Activated CD8-positive, alpha-beta T cell treated with anti-CD3 and anti-CD28 coated beads for 36 hours (primary cell): Measurements from ENCODE around the gene CCL27. TPM values are rescaled to one million over a fixed set of nuclear protein-coding genes. Genes with fewer than 3 reads are reported as not detected.
A peak's percentile ranks its signal among the peaks of the same experiment; 100 is the strongest.

Source experiments
- ATAC-seq: fragments of 200-7000 bp; cut with Tn5 transposase; one replicate; pipeline ENCODE4 v1.10.0; 2021; ENCODE audit warnings: mild to moderate bottlenecking, moderate library complexity
- CTCF ChIA-PET: fragments of 350-600 bp; sonication (Branson Sonifier 250); formaldehyde crosslinking; loops from one replicate; lab custom pipeline; 2021; ENCODE audit warnings: antibody characterized with exemption; lab: Charles Lee
- POLR2A ChIA-PET: fragments of 350-600 bp; sonication (Branson Sonifier 250); formaldehyde crosslinking; loops from one replicate; lab custom pipeline; 2021; ENCODE audit warnings: antibody characterized with exemption; lab: Charles Lee
- DNase-seq: peaks from one replicate; pipeline ENCODE4 v3.0.0-alpha.2; 2020
- H3K27ac Mint-ChIP-seq: one replicate; pipeline ENCODE4 v1.8.0; 2021; ENCODE audit warnings: mild to moderate bottlenecking, mixed read lengths
- H3K27me3 Mint-ChIP-seq: one replicate; pipeline ENCODE4 v1.8.0; 2021; ENCODE audit warnings: mixed read lengths
- H3K36me3 Mint-ChIP-seq: one replicate; pipeline ENCODE4 v1.8.0; 2021; ENCODE audit warnings: low read depth, mixed read lengths
- H3K4me1 Mint-ChIP-seq: one replicate; pipeline ENCODE4 v1.8.0; 2021; ENCODE audit warnings: low read depth, mixed read lengths
- H3K4me3 Mint-ChIP-seq: one replicate; pipeline ENCODE4 v1.8.0; 2021; ENCODE audit warnings: mild to moderate bottlenecking, moderate library complexity, mixed read lengths
- H3K9me3 Mint-ChIP-seq: one replicate; pipeline ENCODE4 v1.8.0; 2021; ENCODE audit warnings: mixed read lengths
- intact Hi-C: fragments of 100-400 bp; cut with micrococcal nuclease; formaldehyde crosslinking; loops from one replicate; pipeline ENCODE4 v1.10.0; 2022
- total RNA-seq, 2 experiments: library from RNA; stranded (reverse); gene quantifications; one replicate each; pipeline ENCODE4 v1.2.3, GENCODE V29; 2021
- TF ChIP-seq, protein P1 (sequence below): fragments of 200-600 bp; IDR thresholded peaks from one replicate; pipeline ENCODE4 v1.8.0; 2022; ENCODE audit warnings: antibody characterized with exemption, mild to moderate bottlenecking

CCL27 gene
- total RNA-seq, 2 experiments from 2014 or later: 0.43 TPM; not detected in 1

DNA sequence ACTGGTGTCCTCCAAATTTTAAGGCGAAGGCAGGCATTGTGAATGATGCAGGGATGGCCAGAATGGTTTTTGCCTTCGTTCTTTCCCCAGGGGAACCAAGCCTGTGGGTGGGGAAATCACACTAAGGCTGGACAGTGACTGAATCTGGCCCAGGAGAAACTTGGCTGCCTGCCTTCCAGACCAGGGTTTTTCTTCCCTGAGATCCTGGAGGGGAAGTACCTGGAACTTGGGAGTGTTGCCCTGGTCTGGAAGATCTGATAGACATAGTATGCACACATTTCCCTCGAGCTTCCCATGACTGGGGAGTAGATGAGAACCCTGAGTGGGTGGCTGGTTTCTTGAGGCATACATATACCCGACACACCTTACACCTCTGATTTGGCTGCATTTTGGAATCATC lies 11.1 kb downstream of the CCL27 start:
- ChIA-PET POLR2A (interaction anchor here (1.4 to 2.3 kb wide), 2 partner anchors 9 to 13 kb away, joined by 3 to 8 read pairs; partner anchors contain the start of gene SIGMAR1), CTCF (interaction anchor here (0.7 to 10.0 kb wide), 2 partner anchors 16 to 51 kb away, joined by 3 to 133 read pairs; partner anchors contain the start of gene SIGMAR1)

DNA sequence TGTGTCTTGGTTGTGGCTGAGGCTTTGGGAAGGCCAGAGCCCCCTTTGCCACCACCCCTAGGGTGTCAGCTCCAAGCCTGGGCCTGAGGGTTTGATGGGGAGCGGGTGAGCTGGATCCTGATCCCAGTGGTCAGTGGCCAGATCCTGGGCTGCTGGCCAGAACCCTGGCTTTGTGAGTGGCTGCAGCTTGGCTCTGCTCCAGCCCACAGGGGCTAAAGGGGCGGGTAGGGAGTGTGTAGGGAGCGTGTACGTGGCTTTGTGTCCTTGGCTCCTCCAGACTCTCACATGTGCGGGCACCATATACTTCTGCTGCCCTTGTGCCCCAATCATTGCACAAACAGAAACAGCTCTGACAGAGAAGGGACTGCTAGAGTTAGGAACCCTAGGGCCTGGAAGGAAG lies 11.6 kb downstream of the CCL27 start:
- Mint-ChIP-seq H3K36me3 (peaks cover 28% of the 10 kb centered on the region), H3K4me3 (no peak overlapping the region), H3K27me3 (no peaks in the 10 kb centered on the region), H3K4me1 (peaks cover 35% of the 10 kb centered on the region), H3K9me3 (no peaks in the 10 kb centered on the region), H3K27ac (no peak overlapping the region)
- ChIA-PET CTCF (interaction anchor here (0.7 to 10.0 kb wide), 3 partner anchors 13 to 52 kb away, joined by 3 to 133 read pairs (median 54); partner anchors contain the start of genes CCL27 and SIGMAR1), POLR2A (interaction anchor here (0.7 to 2.3 kb wide), 3 partner anchors 10 to 412 kb away, joined by 3 to 8 read pairs (median 4); partner anchors contain the start of gene SIGMAR1)
- no peak for DNase-seq
- no peak for ATAC-seq
- intact Hi-C loops: no loop called here
- TF ChIP-seq, protein P1, sequence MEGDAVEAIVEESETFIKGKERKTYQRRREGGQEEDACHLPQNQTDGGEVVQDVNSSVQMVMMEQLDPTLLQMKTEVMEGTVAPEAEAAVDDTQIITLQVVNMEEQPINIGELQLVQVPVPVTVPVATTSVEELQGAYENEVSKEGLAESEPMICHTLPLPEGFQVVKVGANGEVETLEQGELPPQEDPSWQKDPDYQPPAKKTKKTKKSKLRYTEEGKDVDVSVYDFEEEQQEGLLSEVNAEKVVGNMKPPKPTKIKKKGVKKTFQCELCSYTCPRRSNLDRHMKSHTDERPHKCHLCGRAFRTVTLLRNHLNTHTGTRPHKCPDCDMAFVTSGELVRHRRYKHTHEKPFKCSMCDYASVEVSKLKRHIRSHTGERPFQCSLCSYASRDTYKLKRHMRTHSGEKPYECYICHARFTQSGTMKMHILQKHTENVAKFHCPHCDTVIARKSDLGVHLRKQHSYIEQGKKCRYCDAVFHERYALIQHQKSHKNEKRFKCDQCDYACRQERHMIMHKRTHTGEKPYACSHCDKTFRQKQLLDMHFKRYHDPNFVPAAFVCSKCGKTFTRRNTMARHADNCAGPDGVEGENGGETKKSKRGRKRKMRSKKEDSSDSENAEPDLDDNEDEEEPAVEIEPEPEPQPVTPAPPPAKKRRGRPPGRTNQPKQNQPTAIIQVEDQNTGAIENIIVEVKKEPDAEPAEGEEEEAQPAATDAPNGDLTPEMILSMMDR: no peak

More for the DNA sequence above, 11.1 kb downstream of the CCL27 start:
- DNase-seq: no peak
- Mint-ChIP-seq H3K4me1 (peaks cover 30% of the 10 kb centered on the region), H3K27ac (no peak overlapping the region), H3K27me3 (no peaks in the 10 kb centered on the region), H3K36me3 (peaks cover 28% of the 10 kb centered on the region), H3K9me3 (no peaks in the 10 kb centered on the region), H3K4me3 (no peak overlapping the region)
- intact Hi-C loops: no loop called here
- TF ChIP-seq, protein P1: no peak
- ATAC-seq: no peak

DNA sequence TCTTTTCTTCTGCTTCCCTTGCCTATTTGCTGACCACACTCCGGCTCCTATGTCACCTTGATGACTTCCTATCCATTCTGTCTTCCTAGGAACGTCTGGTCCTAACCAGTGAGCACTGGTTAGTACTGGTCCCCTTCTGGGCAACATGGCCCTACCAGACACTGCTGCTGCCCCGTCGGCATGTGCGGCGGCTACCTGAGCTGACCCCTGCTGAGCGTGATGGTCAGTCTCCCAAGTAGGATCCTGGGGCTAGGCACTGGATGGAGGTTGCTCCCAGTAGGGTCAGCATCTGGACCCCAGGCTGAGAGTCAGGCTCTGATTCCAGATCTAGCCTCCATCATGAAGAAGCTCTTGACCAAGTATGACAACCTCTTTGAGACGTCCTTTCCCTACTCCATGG lies 13.8 kb downstream of the CCL27 start:
- DNase-seq: no peak
- intact Hi-C loops: no loop called here
- H3K4me1 Mint-ChIP-seq: peaks cover 36% of the 10 kb centered on the region
- no peak for ATAC-seq
- no peaks in the 10 kb centered on the region for H3K27me3 Mint-ChIP-seq
- H3K4me3 Mint-ChIP-seq: peak overlapping the region; percentile 80
- H3K36me3 Mint-ChIP-seq: peaks cover 28% of the 10 kb centered on the region
- POLR2A ChIA-PET: interaction anchor here (3.8 to 4.2 kb wide), 2 partner anchors 11 to 13 kb away, joined by 34 to 63 read pairs; partner anchors contain the start of genes CCL27 and SIGMAR1
- TF ChIP-seq, protein P1: no peak
- no peak overlapping the region for H3K27ac Mint-ChIP-seq
- no peaks in the 10 kb centered on the region for H3K9me3 Mint-ChIP-seq
- CTCF ChIA-PET: interaction anchor here (1.0 to 10.0 kb wide), 4 partner anchors 14 to 54 kb away, joined by 3 to 133 read pairs (median 29); partner anchors contain the start of genes CCL27 and SIGMAR1

DNA sequence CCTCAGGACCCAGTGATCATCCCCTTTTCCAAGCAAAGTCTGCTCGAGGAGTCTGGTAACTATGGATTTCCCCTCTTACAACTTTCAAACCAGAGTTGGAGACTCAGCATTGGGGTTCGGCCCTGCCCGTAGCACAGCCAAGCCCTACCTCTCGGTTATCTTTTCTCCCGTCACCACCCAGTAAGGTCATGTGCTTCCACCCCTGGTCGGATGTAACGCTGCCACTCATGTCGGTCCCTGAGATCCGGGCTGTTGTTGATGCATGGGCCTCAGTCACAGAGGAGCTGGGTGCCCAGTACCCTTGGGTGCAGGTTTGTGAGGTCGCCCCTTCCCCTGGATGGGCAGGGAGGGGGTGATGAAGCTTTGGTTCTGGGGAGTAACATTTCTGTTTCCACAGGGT lies 14.8 kb downstream of the CCL27 start:
- TF ChIP-seq, protein P1: no peak
- H3K27me3 Mint-ChIP-seq: no peaks in the 10 kb centered on the region
- H3K9me3 Mint-ChIP-seq: no peaks in the 10 kb centered on the region
- peaks cover 30% of the 10 kb centered on the region for H3K4me1 Mint-ChIP-seq
- peaks cover 28% of the 10 kb centered on the region for H3K36me3 Mint-ChIP-seq
- intact Hi-C loops: no loop called here
- peak; percentile 14 for DNase-seq
- ChIA-PET CTCF (interaction anchor here (1.8 to 10.0 kb wide), 3 partner anchors 13 to 36 kb away, joined by 7 to 133 read pairs (median 54); partner anchors contain the start of genes CCL27, RPP25L and SIGMAR1), POLR2A (interaction anchor here (1.0 to 4.2 kb wide), 6 partner anchors 12 to 189 kb away, joined by 3 to 63 read pairs (median 4); partner anchors contain the start of genes CCL27, DNAI1, FAM219A and SIGMAR1)
- H3K27ac Mint-ChIP-seq: peak overlapping the region; percentile 85
- no peak for ATAC-seq
- peak overlapping the region; percentile 80 for H3K4me3 Mint-ChIP-seq

DNA sequence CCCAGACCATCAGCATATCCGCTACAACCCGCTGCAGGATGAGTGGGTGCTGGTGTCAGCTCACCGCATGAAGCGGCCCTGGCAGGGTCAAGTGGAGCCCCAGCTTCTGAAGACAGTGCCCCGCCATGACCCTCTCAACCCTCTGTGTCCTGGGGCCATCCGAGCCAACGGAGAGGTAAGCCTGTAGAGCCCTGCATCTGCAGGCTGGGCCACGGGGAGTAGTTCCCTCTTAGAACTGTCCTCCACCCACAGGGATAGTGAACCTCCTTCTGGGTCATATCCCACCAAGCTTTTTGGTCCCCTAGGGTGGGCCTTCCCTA lies 15.4 kb downstream of the CCL27 start:
- Mint-ChIP-seq H3K27me3 (no peaks in the 10 kb centered on the region), H3K27ac (peak overlapping the region; percentile 85), H3K36me3 (peaks cover 25% of the 10 kb centered on the region), H3K4me1 (peaks cover 24% of the 10 kb centered on the region), H3K4me3 (peak overlapping the region; percentile 80), H3K9me3 (no peaks in the 10 kb centered on the region)
- intact Hi-C loops: no loop called here
- no peak for ATAC-seq
- TF ChIP-seq, protein P1: peak; percentile 2
- CTCF ChIA-PET: interaction anchor here (0.9 to 10.0 kb wide), 14 partner anchors 11 to 465 kb away, joined by 3 to 133 read pairs (median 4); partner anchors contain the start of genes CCL27, DCTN3, RPP25L and SIGMAR1
- POLR2A ChIA-PET: interaction anchor here (0.8 to 4.2 kb wide), 11 partner anchors 9 to 189 kb away, joined by 3 to 63 read pairs (median 3); partner anchors contain the start of genes CCL27, DCTN3, DNAI1 and FAM219A
- no peak for DNase-seq
